ENCODE results near the gene SMYD4. TPM values are rescaled to one million over a fixed set of nuclear protein-coding genes. Genes with fewer than 3 reads are reported as not detected.

Gene SMYD4
- total and polyA plus RNA-seq, 10 of the 15 experiments (the other 5 are each of a cell fraction or from before 2014, with no cell fraction given), result 2.1 to 18.8 (median 13.7) TPM

GRCh38 chr17:1762233-1762900 is 67.3 kb downstream of the SMYD4 start (continued):
- TF ChIP-seq, protein P1, sequence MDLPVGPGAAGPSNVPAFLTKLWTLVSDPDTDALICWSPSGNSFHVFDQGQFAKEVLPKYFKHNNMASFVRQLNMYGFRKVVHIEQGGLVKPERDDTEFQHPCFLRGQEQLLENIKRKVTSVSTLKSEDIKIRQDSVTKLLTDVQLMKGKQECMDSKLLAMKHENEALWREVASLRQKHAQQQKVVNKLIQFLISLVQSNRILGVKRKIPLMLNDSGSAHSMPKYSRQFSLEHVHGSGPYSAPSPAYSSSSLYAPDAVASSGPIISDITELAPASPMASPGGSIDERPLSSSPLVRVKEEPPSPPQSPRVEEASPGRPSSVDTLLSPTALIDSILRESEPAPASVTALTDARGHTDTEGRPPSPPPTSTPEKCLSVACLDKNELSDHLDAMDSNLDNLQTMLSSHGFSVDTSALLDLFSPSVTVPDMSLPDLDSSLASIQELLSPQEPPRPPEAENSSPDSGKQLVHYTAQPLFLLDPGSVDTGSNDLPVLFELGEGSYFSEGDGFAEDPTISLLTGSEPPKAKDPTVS (IDR thresholded peaks at IDR 0.05; ENCODE audit: low read depth, low read length), result no peak
- TF ChIP-seq, protein P2, sequence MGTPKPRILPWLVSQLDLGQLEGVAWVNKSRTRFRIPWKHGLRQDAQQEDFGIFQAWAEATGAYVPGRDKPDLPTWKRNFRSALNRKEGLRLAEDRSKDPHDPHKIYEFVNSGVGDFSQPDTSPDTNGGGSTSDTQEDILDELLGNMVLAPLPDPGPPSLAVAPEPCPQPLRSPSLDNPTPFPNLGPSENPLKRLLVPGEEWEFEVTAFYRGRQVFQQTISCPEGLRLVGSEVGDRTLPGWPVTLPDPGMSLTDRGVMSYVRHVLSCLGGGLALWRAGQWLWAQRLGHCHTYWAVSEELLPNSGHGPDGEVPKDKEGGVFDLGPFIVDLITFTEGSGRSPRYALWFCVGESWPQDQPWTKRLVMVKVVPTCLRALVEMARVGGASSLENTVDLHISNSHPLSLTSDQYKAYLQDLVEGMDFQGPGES (IDR thresholded peaks at IDR 0.05), result no peak
- TF ChIP-seq BMI1 (IDR thresholded peaks at IDR 0.05; ENCODE audit: borderline replicate concordance) (no peak), LARP7 (IDR thresholded peaks at IDR 0.05) (no peak), ZNF217 (IDR thresholded peaks at IDR 0.05) (no peak)
- TF ChIP-seq, protein P3, sequence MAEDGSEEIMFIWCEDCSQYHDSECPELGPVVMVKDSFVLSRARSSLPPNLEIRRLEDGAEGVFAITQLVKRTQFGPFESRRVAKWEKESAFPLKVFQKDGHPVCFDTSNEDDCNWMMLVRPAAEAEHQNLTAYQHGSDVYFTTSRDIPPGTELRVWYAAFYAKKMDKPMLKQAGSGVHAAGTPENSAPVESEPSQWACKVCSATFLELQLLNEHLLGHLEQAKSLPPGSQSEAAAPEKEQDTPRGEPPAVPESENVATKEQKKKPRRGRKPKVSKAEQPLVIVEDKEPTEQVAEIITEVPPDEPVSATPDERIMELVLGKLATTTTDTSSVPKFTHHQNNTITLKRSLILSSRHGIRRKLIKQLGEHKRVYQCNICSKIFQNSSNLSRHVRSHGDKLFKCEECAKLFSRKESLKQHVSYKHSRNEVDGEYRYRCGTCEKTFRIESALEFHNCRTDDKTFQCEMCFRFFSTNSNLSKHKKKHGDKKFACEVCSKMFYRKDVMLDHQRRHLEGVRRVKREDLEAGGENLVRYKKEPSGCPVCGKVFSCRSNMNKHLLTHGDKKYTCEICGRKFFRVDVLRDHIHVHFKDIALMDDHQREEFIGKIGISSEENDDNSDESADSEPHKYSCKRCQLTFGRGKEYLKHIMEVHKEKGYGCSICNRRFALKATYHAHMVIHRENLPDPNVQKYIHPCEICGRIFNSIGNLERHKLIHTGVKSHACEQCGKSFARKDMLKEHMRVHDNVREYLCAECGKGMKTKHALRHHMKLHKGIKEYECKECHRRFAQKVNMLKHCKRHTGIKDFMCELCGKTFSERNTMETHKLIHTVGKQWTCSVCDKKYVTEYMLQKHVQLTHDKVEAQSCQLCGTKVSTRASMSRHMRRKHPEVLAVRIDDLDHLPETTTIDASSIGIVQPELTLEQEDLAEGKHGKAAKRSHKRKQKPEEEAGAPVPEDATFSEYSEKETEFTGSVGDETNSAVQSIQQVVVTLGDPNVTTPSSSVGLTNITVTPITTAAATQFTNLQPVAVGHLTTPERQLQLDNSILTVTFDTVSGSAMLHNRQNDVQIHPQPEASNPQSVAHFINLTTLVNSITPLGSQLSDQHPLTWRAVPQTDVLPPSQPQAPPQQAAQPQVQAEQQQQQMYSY (CRISPR knock-in tag; IDR thresholded peaks at IDR 0.05), result no peak

Measured in GM12878 (cell line).